ENCODE results near the gene SSC5D. TPM values are rescaled to one million over a fixed set of nuclear protein-coding genes. Genes with fewer than 3 reads are reported as not detected.
"Not testable (repeated sequence)": the region's sequence is repeated elsewhere in the genome, so short reads cannot be mapped to it uniquely, and the experiment has no call there.

SSC5D gene
- total RNA-seq, 2 experiments from 2014 or later: 0.50 to 2.7 TPM

GRCh38 chr19:55444646-55445045 is 43.6 kb upstream of the SSC5D start:
- ChIA-PET CTCF (ENCODE audit: unreplicated experiment) (no interaction called here), POLR2A (no interaction called here)
- H3K4me3 ChIP-seq (ENCODE audit: low read depth, low read length, poor library complexity, severe bottlenecking): no peak overlapping the region
- no peak overlapping the region for H3K4me2 ChIP-seq (ENCODE audit: low read length)
- intact Hi-C loops (cut with micrococcal nuclease; ENCODE audit: unreplicated experiment): no loop called here
- no peaks in the 10 kb centered on the region for H3K9me2 ChIP-seq (ENCODE audit: insufficient read depth, low read length)
- no peaks in the 10 kb centered on the region for H3K36me3 ChIP-seq (ENCODE audit: insufficient read depth, low read length)
- H3K27ac ChIP-seq (ENCODE audit: low read depth, low read length, poor library complexity, severe bottlenecking): no peak overlapping the region
- DNase-seq (ENCODE audit: low spot score): no peak
- no peak for TF ChIP-seq CTCF (conservative IDR thresholded peaks at IDR 0.05; ENCODE audit: low read length)
- TF ChIP-seq EZH2phosphoT487 (IDR thresholded peaks at IDR 0.05; ENCODE audit: borderline replicate concordance, low read depth, low read length): no peak
- no peaks in the 10 kb centered on the region for H3K79me2 ChIP-seq (ENCODE audit: insufficient read depth, low read depth, low read length)
- H3K9me3 ChIP-seq (ENCODE audit: low read length): no peaks in the 10 kb centered on the region
- no TSS peak for BruUV-seq (replicated peaks)
- no peaks in the 10 kb centered on the region for H3K4me1 ChIP-seq (ENCODE audit: insufficient read depth, low read length, poor library complexity, severe bottlenecking)
- H4K20me1 ChIP-seq (ENCODE audit: insufficient read depth, low read length): no peaks in the 10 kb centered on the region
- H2AFZ ChIP-seq (ENCODE audit: low read length): no peak overlapping the region

DNA sequence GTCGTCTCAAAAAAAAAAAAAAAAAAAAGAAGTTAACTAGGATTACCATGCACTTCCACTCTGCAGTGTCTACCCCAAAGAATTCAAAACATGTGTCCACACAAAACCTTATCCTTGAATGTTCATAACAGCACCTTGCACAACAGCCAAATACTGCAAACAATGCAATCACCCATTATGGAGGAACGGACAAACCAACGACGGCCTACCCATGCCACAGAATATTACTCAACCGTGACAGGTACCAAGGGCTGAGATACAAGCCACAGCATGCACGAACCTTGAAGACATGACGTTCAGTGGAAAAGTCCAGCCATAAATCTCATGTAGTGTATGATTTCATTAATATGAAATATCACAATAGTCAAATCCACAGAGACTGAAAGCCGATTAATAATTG is 42.2 kb upstream of the SSC5D start:
- CTCF ChIA-PET (ENCODE audit: unreplicated experiment): no interaction called here
- no peak for TF ChIP-seq CTCF (conservative IDR thresholded peaks at IDR 0.05; ENCODE audit: low read length)
- no peak for TF ChIP-seq EZH2phosphoT487 (IDR thresholded peaks at IDR 0.05; ENCODE audit: borderline replicate concordance, low read depth, low read length)
- no peaks in the 10 kb centered on the region for H3K36me3 ChIP-seq (ENCODE audit: insufficient read depth, low read length)
- H3K9me3 ChIP-seq (ENCODE audit: low read length): no peaks in the 10 kb centered on the region
- no peaks in the 10 kb centered on the region for H3K9me2 ChIP-seq (ENCODE audit: insufficient read depth, low read length)
- no peaks in the 10 kb centered on the region for H3K79me2 ChIP-seq (ENCODE audit: insufficient read depth, low read depth, low read length)
- H3K4me1 ChIP-seq (ENCODE audit: insufficient read depth, low read length, poor library complexity, severe bottlenecking): no peaks in the 10 kb centered on the region
- no peak overlapping the region for H3K27ac ChIP-seq (ENCODE audit: low read depth, low read length, poor library complexity, severe bottlenecking)
- no peak for DNase-seq (ENCODE audit: low spot score)
- H2AFZ ChIP-seq (ENCODE audit: low read length): no peak overlapping the region
- POLR2A ChIA-PET: no interaction called here
- no TSS peak for BruUV-seq (replicated peaks)
- intact Hi-C loops (cut with micrococcal nuclease; ENCODE audit: unreplicated experiment): no loop called here
- no peak overlapping the region for H3K4me3 ChIP-seq (ENCODE audit: low read depth, low read length, poor library complexity, severe bottlenecking)
- H3K4me2 ChIP-seq (ENCODE audit: low read length): no peak overlapping the region
- no peaks in the 10 kb centered on the region for H4K20me1 ChIP-seq (ENCODE audit: insufficient read depth, low read length)

DNA sequence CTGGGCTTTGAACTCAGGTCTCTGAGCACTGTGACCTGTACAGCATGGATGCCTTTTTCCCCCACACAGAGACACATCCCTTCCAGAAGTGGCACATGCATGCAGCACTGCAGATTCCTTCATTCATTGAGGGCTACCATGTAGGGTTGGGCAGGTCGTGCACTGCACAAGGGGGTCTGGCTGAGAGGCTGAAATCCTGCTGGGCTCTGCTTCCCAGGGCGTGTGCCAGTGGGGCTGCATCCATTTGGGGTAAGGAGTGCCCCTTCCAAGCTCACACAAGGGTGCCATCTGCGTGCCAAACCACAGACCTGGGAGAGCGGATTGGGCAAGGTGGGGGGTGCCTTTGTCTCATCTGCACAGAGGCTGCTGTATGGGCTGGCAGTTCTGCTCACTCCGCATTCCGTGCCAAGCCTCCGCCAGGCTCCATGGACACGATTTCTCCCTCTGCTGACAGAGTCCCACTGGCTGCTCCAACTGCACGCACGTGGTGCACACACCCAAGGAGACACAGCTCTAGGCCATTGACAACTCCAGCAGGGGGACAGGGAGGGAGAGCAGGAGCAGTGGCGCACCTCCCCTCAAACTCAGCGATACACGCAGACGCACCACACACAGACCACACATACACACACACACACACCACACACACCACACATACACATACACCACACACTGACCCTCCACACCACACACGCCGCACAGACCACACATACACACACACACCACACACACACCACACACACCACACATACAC is 40.6 kb upstream of the SSC5D start:
- H3K27ac ChIP-seq (ENCODE audit: low read depth, low read length, poor library complexity, severe bottlenecking): no peak overlapping the region
- BruUV-seq (replicated peaks): no TSS peak
- no peaks in the 10 kb centered on the region for H3K4me1 ChIP-seq (ENCODE audit: insufficient read depth, low read length, poor library complexity, severe bottlenecking)
- no peaks in the 10 kb centered on the region for H4K20me1 ChIP-seq (ENCODE audit: insufficient read depth, low read length)
- CTCF ChIA-PET (ENCODE audit: unreplicated experiment): no interaction called here
- H3K4me2 ChIP-seq (ENCODE audit: low read length): no peak overlapping the region
- H3K36me3 ChIP-seq (ENCODE audit: insufficient read depth, low read length): no peaks in the 10 kb centered on the region
- TF ChIP-seq EZH2phosphoT487 (IDR thresholded peaks at IDR 0.05; ENCODE audit: borderline replicate concordance, low read depth, low read length): no peak
- no peak for TF ChIP-seq CTCF (conservative IDR thresholded peaks at IDR 0.05; ENCODE audit: low read length)
- H3K9me2 ChIP-seq (ENCODE audit: insufficient read depth, low read length): no peaks in the 10 kb centered on the region
- POLR2A ChIA-PET: no interaction called here
- no peak overlapping the region for H2AFZ ChIP-seq (ENCODE audit: low read length)
- H3K79me2 ChIP-seq (ENCODE audit: insufficient read depth, low read depth, low read length): no peaks in the 10 kb centered on the region
- H3K9me3 ChIP-seq (ENCODE audit: low read length): no peaks in the 10 kb centered on the region
- no peak overlapping the region for H3K4me3 ChIP-seq (ENCODE audit: low read depth, low read length, poor library complexity, severe bottlenecking)
- intact Hi-C loops (cut with micrococcal nuclease; ENCODE audit: unreplicated experiment): no loop called here
- DNase-seq (ENCODE audit: low spot score): no peak

GRCh38 chr19:55448175-55448490 is 40.1 kb upstream of the SSC5D start:
- BruUV-seq (replicated peaks); H3K27ac ChIP-seq (ENCODE audit: low read depth, low read length, poor library complexity, severe bottlenecking); H2AFZ ChIP-seq (ENCODE audit: low read length); H3K79me2 ChIP-seq (ENCODE audit: insufficient read depth, low read depth, low read length); H3K4me3 ChIP-seq (ENCODE audit: low read depth, low read length, poor library complexity, severe bottlenecking); POLR2A ChIA-PET; H3K4me1 ChIP-seq (ENCODE audit: insufficient read depth, low read length, poor library complexity, severe bottlenecking); intact Hi-C loops (cut with micrococcal nuclease; ENCODE audit: unreplicated experiment); DNase-seq (ENCODE audit: low spot score); H3K4me2 ChIP-seq (ENCODE audit: low read length); H3K9me2 ChIP-seq (ENCODE audit: insufficient read depth, low read length); H3K36me3 ChIP-seq (ENCODE audit: insufficient read depth, low read length); H3K9me3 ChIP-seq (ENCODE audit: low read length); H4K20me1 ChIP-seq (ENCODE audit: insufficient read depth, low read length); CTCF ChIA-PET (ENCODE audit: unreplicated experiment): not testable (repeated sequence)

All from OCI-LY7 (cell line).